Measurements from ENCODE around the gene FOXP1. TPM values are rescaled to one million over a fixed set of nuclear protein-coding genes. Genes with fewer than 3 reads are reported as not detected.
A peak's percentile ranks its signal among the peaks of the same experiment; 100 is the strongest.

The FOXP1 gene
- total RNA-seq, 2 experiments from 2014 or later, result 493 to 508 TPM

GRCh38 chr3:71585887-71586809, 2.6 kb upstream of the FOXP1 start:
- Histone ChIP-seq H3K36me3 (ENCODE audit: insufficient read depth, low read length) (no peaks in the 10 kb centered on the region), H3K4me1 (ENCODE audit: insufficient read depth, low read length) (peaks cover 20% of the 10 kb centered on the region), H3K4me3 (ENCODE audit: low read length) (no peak overlapping the region), H3K9me3 (ENCODE audit: control insufficient read depth in 1 of 2, insufficient read depth in 1 of 2, low read length in 2 of 2) (no peaks in the 10 kb centered on the region), H3K27ac (ENCODE audit: low read depth in 1 of 2, low read length in 2 of 2) (no peak overlapping the region), H3K27me3 (ENCODE audit: control insufficient read depth in 1 of 2, insufficient read depth in 2 of 2, low read length in 2 of 2) (no peaks in the 10 kb centered on the region)
- peak; percentile 80 for TF ChIP-seq CTCF (IDR thresholded peaks at IDR 0.05)
- Mint-ChIP-seq H3K27ac (peak overlapping the region; percentile 85), H3K4me3 (peak overlapping the region; percentile 90), H3K27me3 (no peaks in the 10 kb centered on the region), H3K9me3 (no peaks in the 10 kb centered on the region), H3K4me1 (ENCODE audit: low read depth) (peaks cover 28% of the 10 kb centered on the region), H3K36me3 (ENCODE audit: low read depth) (peaks cover 23% of the 10 kb centered on the region)
- intact Hi-C loops (cut with DNase I, micrococcal nuclease), result loop anchor here (1.0 to 10.0 kb wide), 12 partner anchors 119 to 1519 kb away; partner anchors contain the start of genes PPP4R2 (in 1 of the 2) and SHQ1 (in 1 of the 2)
- ChIA-PET POLR2A (interaction anchor here (0.7 to 2.1 kb wide), 3 partner anchors 185 to 359 kb away, joined by 3 to 5 read pairs (median 3); no protein-coding TSS in a partner anchor), CTCF (interaction anchor here (0.8 to 1.4 kb wide), 7 partner anchors 132 to 1036 kb away, joined by 3 to 7 read pairs (median 3); no protein-coding TSS in a partner anchor)
- DNase-seq, result peak in 7 of 14 experiments; percentile 11 to 77 (median 58)
- ATAC-seq (ENCODE audit: poor library complexity), result no peak

GRCh38 chr3:71585131-71585530, 1.6 kb upstream of the FOXP1 start:
- H3K4me1 ChIP-seq (ENCODE audit: insufficient read depth, low read length), result peaks cover 25% of the 10 kb centered on the region
- H3K27me3 Mint-ChIP-seq, result no peaks in the 10 kb centered on the region
- intact Hi-C loops (cut with DNase I, micrococcal nuclease), result loop anchor here (1.0 to 10.0 kb wide), 11 partner anchors 120 to 1518 kb away; partner anchors contain the start of genes PPP4R2 (in 1 of the 2) and SHQ1 (in 1 of the 2)
- no peak for ATAC-seq (ENCODE audit: poor library complexity)
- peak overlapping the region; percentile 78 to 80 for H3K27ac ChIP-seq (ENCODE audit: low read depth in 1 of 2, low read length in 2 of 2)
- H3K4me3 ChIP-seq (ENCODE audit: low read length), result peak overlapping the region; percentile 81
- no peaks in the 10 kb centered on the region for H3K9me3 ChIP-seq (ENCODE audit: control insufficient read depth in 1 of 2, insufficient read depth in 1 of 2, low read length in 2 of 2)
- H3K4me1 Mint-ChIP-seq (ENCODE audit: low read depth), result peaks cover 38% of the 10 kb centered on the region
- peak overlapping the region; percentile 90 for H3K4me3 Mint-ChIP-seq
- ChIA-PET CTCF (interaction anchor here (0.8 to 1.2 kb wide), 4 partner anchors 279 to 1035 kb away, joined by 3 to 4 read pairs (median 3); no protein-coding TSS in a partner anchor), POLR2A (interaction anchor here (0.5 to 2.1 kb wide), 5 partner anchors 130 to 595 kb away, joined by 3 to 10 read pairs (median 5); no protein-coding TSS in a partner anchor)
- H3K27ac Mint-ChIP-seq, result peak overlapping the region; percentile 85
- DNase-seq, result peak in 2 of 14 experiments; percentile 36 to 44
- no peaks in the 10 kb centered on the region for H3K36me3 ChIP-seq (ENCODE audit: insufficient read depth, low read length)
- H3K9me3 Mint-ChIP-seq, result no peaks in the 10 kb centered on the region
- no peak for TF ChIP-seq CTCF (IDR thresholded peaks at IDR 0.05)
- no peaks in the 10 kb centered on the region for H3K27me3 ChIP-seq (ENCODE audit: control insufficient read depth in 1 of 2, insufficient read depth in 2 of 2, low read length in 2 of 2)
- H3K36me3 Mint-ChIP-seq (ENCODE audit: low read depth), result peaks cover 27% of the 10 kb centered on the region

- POLR2A ChIA-PET, result interaction anchor here (0.7 to 2.1 kb wide), 8 partner anchors 101 to 516 kb away, joined by 3 to 10 read pairs (median 4); no protein-coding TSS in a partner anchor
- Histone ChIP-seq H3K27me3 (ENCODE audit: control insufficient read depth in 1 of 2, insufficient read depth in 2 of 2, low read length in 2 of 2) (no peaks in the 10 kb centered on the region), H3K9me3 (ENCODE audit: control insufficient read depth in 1 of 2, insufficient read depth in 1 of 2, low read length in 2 of 2) (no peaks in the 10 kb centered on the region), H3K4me1 (ENCODE audit: insufficient read depth, low read length) (peaks cover 25% of the 10 kb centered on the region), H3K4me3 (ENCODE audit: low read length) (peak overlapping the region; percentile 81), H3K27ac (ENCODE audit: low read depth in 1 of 2, low read length in 2 of 2) (peak overlapping the region; percentile 78 to 80), H3K36me3 (ENCODE audit: insufficient read depth, low read length) (no peaks in the 10 kb centered on the region)
- no peaks in the 10 kb centered on the region for H3K27me3 Mint-ChIP-seq
- DNase-seq (peak in 13 of 14 experiments; percentile 3 to 68 (median 17)), ATAC-seq (ENCODE audit: poor library complexity) (peak; percentile 31)
- H3K4me3 Mint-ChIP-seq, result peak overlapping the region; percentile 90
- H3K9me3 Mint-ChIP-seq, result no peaks in the 10 kb centered on the region
- peaks cover 27% of the 10 kb centered on the region for H3K36me3 Mint-ChIP-seq (ENCODE audit: low read depth)
- TF ChIP-seq CTCF (IDR thresholded peaks at IDR 0.05), result no peak
- H3K27ac Mint-ChIP-seq, result peak overlapping the region; percentile 85
- CTCF ChIA-PET, result no interaction called here
- intact Hi-C loops (cut with DNase I, micrococcal nuclease), result loop anchor here (1.0 to 10.0 kb wide), 20 partner anchors 72 to 1517 kb away; partner anchors contain the start of genes PPP4R2 (in 1 of the 2) and SHQ1 (in 1 of the 2)
- H3K4me1 Mint-ChIP-seq (ENCODE audit: low read depth), result peaks cover 44% of the 10 kb centered on the region
Measured at GRCh38 chr3:71584394-71585011, 975 bp upstream of the FOXP1 start.
